ENCODE results near the gene HSH2D. TPM values are rescaled to one million over a fixed set of nuclear protein-coding genes. Genes with fewer than 3 reads are reported as not detected.

The HSH2D gene
- total and polyA plus RNA-seq, 2 of the 13 experiments (the other 11 are each of a cell fraction or from before 2014, with no cell fraction given) = 0.69 to 3.2 TPM

GRCh38 chr19:16204005-16204294 is 60.5 kb downstream of the HSH2D start:
- 96% methylated on average over 4 of the region's 5 CpGs for WGBS (ENCODE audit: low lambda C conversion rate)
- POLR2A ChIA-PET = no interaction called here

More at GRCh38 chr19:16204005-16204294, 60.5 kb downstream of the HSH2D start:
- Histone ChIP-seq H2AFZ (ENCODE audit: low read length) (no peak overlapping the region), H3K9me3 (ENCODE audit: low read length) (no peaks in the 10 kb centered on the region), H3K4me2 (ENCODE audit: low read depth, low read length) (no peak overlapping the region), H3K79me2 (ENCODE audit: insufficient read depth, low read length) (peaks cover 16% of the 10 kb centered on the region), H4K20me1 (ENCODE audit: insufficient read depth, low read length) (no peaks in the 10 kb centered on the region), H3K27me3 (ENCODE audit: control insufficient read depth in 1 of 2, insufficient read depth in 2 of 2, low read length in 2 of 2) (no peaks in the 10 kb centered on the region), H3K36me3 (replicated peaks in 1 of 2; ENCODE audit: control insufficient read depth in 1 of 2, insufficient read depth in 2 of 2, low read length in 2 of 2) (peaks cover 22 to 40% of the 10 kb centered on the region in 2 experiments; a peak in 4 of 5 replicates), H3K4me1 (ENCODE audit: insufficient read depth, low read length) (peaks cover 50% of the 10 kb centered on the region), H3K27ac (ENCODE audit: extremely low read length, insufficient read depth, low read length) (no peak overlapping the region), H3K9ac (ENCODE audit: insufficient read depth, low read depth, low read length) (no peak overlapping the region), H3K4me3 (replicated peaks in 1 of 3; ENCODE audit: insufficient read depth in 1 of 3, low read depth in 2 of 3, low read length in 3 of 3) (no peak overlapping the region)
- CTCF ChIA-PET (ENCODE audit: low intra/inter-chr PET ratio, low total read pairs) = no interaction called here
- in situ Hi-C loops (cut with HindIII; ENCODE audit: extremely low pct_ligation_motif_present, low pct_unique_long_range_greater_than_20kb) = no loop called here
- ATAC-seq = no peak
- no peak for TF ChIP-seq SIX1 (CRISPR knock-in tag; IDR thresholded peaks at IDR 0.05; ENCODE audit: borderline replicate concordance)
- TF ChIP-seq ZFP41 (CRISPR knock-in tag; IDR thresholded peaks at IDR 0.05; ENCODE audit: borderline replicate concordance) = no peak
- no peak for TF ChIP-seq ZNF230 (CRISPR knock-in tag; IDR thresholded peaks at IDR 0.05)
- TF ChIP-seq, protein P1, sequence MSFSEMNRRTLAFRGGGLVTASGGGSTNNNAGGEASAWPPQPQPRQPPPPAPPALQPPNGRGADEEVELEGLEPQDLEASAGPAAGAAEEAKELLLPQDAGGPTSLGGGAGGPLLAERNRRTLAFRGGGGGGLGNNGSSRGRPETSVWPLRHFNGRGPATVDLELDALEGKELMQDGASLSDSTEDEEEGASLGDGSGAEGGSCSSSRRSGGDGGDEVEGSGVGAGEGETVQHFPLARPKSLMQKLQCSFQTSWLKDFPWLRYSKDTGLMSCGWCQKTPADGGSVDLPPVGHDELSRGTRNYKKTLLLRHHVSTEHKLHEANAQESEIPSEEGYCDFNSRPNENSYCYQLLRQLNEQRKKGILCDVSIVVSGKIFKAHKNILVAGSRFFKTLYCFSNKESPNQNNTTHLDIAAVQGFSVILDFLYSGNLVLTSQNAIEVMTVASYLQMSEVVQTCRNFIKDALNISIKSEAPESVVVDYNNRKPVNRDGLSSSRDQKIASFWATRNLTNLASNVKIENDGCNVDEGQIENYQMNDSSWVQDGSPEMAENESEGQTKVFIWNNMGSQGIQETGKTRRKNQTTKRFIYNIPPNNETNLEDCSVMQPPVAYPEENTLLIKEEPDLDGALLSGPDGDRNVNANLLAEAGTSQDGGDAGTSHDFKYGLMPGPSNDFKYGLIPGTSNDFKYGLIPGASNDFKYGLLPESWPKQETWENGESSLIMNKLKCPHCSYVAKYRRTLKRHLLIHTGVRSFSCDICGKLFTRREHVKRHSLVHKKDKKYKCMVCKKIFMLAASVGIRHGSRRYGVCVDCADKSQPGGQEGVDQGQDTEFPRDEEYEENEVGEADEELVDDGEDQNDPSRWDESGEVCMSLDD (CRISPR knock-in tag; IDR thresholded peaks at IDR 0.05; ENCODE audit: borderline replicate concordance) = no peak
- no peak for TF ChIP-seq MED13 (CRISPR knock-in tag; IDR thresholded peaks at IDR 0.05)
- no peak for TF ChIP-seq ZSCAN20 (CRISPR knock-in tag; IDR thresholded peaks at IDR 0.05; ENCODE audit: borderline replicate concordance)
- TF ChIP-seq ZNF777 (CRISPR knock-in tag; IDR thresholded peaks at IDR 0.05) = no peak
- TF ChIP-seq, protein P2, sequence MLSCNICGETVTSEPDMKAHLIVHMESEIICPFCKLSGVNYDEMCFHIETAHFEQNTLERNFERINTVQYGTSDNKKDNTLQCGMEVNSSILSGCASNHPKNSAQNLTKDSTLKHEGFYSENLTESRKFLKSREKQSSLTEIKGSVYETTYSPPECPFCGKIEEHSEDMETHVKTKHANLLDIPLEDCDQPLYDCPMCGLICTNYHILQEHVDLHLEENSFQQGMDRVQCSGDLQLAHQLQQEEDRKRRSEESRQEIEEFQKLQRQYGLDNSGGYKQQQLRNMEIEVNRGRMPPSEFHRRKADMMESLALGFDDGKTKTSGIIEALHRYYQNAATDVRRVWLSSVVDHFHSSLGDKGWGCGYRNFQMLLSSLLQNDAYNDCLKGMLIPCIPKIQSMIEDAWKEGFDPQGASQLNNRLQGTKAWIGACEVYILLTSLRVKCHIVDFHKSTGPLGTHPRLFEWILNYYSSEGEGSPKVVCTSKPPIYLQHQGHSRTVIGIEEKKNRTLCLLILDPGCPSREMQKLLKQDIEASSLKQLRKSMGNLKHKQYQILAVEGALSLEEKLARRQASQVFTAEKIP (CRISPR knock-in tag; IDR thresholded peaks at IDR 0.05; ENCODE audit: borderline replicate concordance) = no peak
- TF ChIP-seq BCL6 (CRISPR knock-in tag; IDR thresholded peaks at IDR 0.05) = no peak
- no peak for TF ChIP-seq PRPF4 (IDR thresholded peaks at IDR 0.05; ENCODE audit: low read depth, low read length, poor library complexity, severe bottlenecking)
- no peak for TF ChIP-seq ZNF446 (CRISPR knock-in tag; IDR thresholded peaks at IDR 0.05)
- no peak for TF ChIP-seq HNRNPLL (IDR thresholded peaks at IDR 0.05; ENCODE audit: low read depth, low read length, poor library complexity, severe bottlenecking)
- no peak for TF ChIP-seq RCOR2 (CRISPR knock-in tag; IDR thresholded peaks at IDR 0.05)
- no peak for TF ChIP-seq RFXAP (CRISPR knock-in tag; IDR thresholded peaks at IDR 0.05; ENCODE audit: borderline replicate concordance)
- no peak for TF ChIP-seq PLRG1 (conservative IDR thresholded peaks at IDR 0.05)
- intact Hi-C loops (cut with micrococcal nuclease; ENCODE audit: unreplicated experiment) = no loop called here
- no TSS peak for BruUV-seq (replicated peaks)
- no peak for DNase-seq (ENCODE audit: low spot score)
- no peak for FAIRE-seq
